ENCODE results near the gene CYB561D2. TPM values are rescaled to one million over a fixed set of nuclear protein-coding genes. Genes with fewer than 3 reads are reported as not detected.
A peak's percentile ranks its signal among the peaks of the same experiment; 100 is the strongest.

The CYB561D2 gene
- total and polyA plus RNA-seq, 2 donors (not counting 1 experiment from before 2014, with no cell fraction given): 39.5 to 78.9 TPM

DNA sequence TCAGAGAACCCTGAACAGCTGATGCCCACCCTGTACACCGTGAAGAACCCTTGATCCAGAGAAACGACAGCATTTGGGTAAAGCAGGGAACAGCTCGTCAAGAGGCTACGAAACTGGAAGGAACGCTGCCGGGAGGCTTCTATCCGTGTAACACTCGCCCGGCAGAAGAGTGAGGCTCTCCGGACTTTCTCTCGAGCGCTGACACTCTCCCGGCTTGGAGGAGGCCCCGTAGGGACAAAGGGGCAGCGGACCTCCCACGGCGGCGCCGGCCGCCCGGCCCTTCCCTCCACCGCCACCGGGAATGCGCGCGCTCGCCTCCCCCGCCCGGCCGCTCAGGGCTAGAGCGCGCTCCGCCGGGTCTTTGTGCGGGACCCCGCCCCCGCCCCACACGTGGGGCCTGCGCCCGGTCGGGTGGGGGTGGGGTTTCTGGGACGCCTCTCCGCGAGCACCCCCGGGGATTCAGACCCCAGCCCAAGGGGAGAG, 29.8 kb upstream of the CYB561D2 start:
- H3K27me3 Mint-ChIP-seq: no peaks in the 10 kb centered on the region
- no peaks in the 10 kb centered on the region for H4K20me1 ChIP-seq (ENCODE audit: control insufficient read depth, insufficient read depth, low read length, poor library complexity, severe bottlenecking)
- ChIA-PET POLR2A (interaction anchor here (0.6 to 2.3 kb wide), 6 partner anchors 16 to 1736 kb away, joined by 3 to 24 read pairs (median 6); partner anchors contain the start of genes HYAL3, IFRD2 and NAA80), CTCF (interaction anchor here (0.7 to 1.1 kb wide), 8 partner anchors 16 to 289 kb away, joined by 3 to 9 read pairs (median 3); partner anchors contain the start of genes CYB561D2, HYAL3, IFRD2 and NAA80)
- DNase-seq (no peak), ATAC-seq (ENCODE audit: low read depth) (peak; percentile 66)
- WGBS (ENCODE audit: insufficient coverage): under 1% methylated on average over 45 of the region's 45 CpGs
- peaks cover 0 to 3% (median 0%) of the 10 kb centered on the region in 3 donors for H3K9me3 ChIP-seq (ENCODE audit: control extremely low read depth in 1 of 3, control insufficient read depth in 2 of 3, insufficient read depth in 1 of 3, low read length in 2 of 3)
- peak overlapping the region; percentile 99 for H2AFZ ChIP-seq (ENCODE audit: insufficient read depth, low read depth, low read length, poor library complexity, severe bottlenecking)
- H3K4me1 ChIP-seq (ENCODE audit: control insufficient read depth in 2 of 2, insufficient read depth in 2 of 2, low read length in 2 of 2): peaks cover 25 to 62% of the 10 kb centered on the region in 2 donors
- H3K4me2 ChIP-seq (replicated peaks; ENCODE audit: low read depth, low read length, poor library complexity, severe bottlenecking): peak overlapping the region; percentile 95
- H3K79me2 ChIP-seq (ENCODE audit: control insufficient read depth, insufficient read depth, low read length): peaks cover 1% of the 10 kb centered on the region
- peak overlapping the region; percentile 98 for H3K4me3 Mint-ChIP-seq
- intact Hi-C loops (cut with micrococcal nuclease): loop anchor here (1.0 to 5.0 kb wide), 6 partner anchors 16 to 126 kb away; partner anchors contain the start of genes GNAI2, HYAL3, IFRD2 and NAA80
- H3K27ac Mint-ChIP-seq: peak overlapping the region; percentile 92
- H3K9ac ChIP-seq (ENCODE audit: low read length): peak overlapping the region; percentile 96
- H3K4me1 Mint-ChIP-seq: peaks cover 53% of the 10 kb centered on the region
- peak overlapping the region; percentile 27 to 96 for H3K27ac ChIP-seq (ENCODE audit: low read length in 2 of 2)
- no peaks in the 10 kb centered on the region for H3K9me3 Mint-ChIP-seq (ENCODE audit: insufficient read depth)
- H3K4me3 ChIP-seq (ENCODE audit: control extremely low read depth in 1 of 5, extremely low read depth in 1 of 5, insufficient read depth in 1 of 5, low read depth in 2 of 5, low read length in 4 of 5): peak overlapping the region; percentile 65 to 95 (median 80)
- H3K27me3 ChIP-seq (replicated peaks in 1 of 4; ENCODE audit: control extremely low read depth in 1 of 4, control insufficient read depth in 3 of 4, insufficient read depth in 4 of 4, low read length in 3 of 4): no peaks in the 10 kb centered on the region
- TF ChIP-seq EZH2 (IDR thresholded peaks at IDR 0.05; ENCODE audit: borderline replicate concordance, insufficient read depth, low read depth, low read length, poor library complexity, severe bottlenecking) (no peak), CTCF (IDR thresholded peaks at IDR 0.05) (no peak)
- peaks cover 0 to 11% of the 10 kb centered on the region in 2 experiments for H3K36me3 ChIP-seq (replicated peaks in 1 of 2; ENCODE audit: control extremely low read depth in 1 of 2, control insufficient read depth in 1 of 2, extremely low read depth in 1 of 2, insufficient read depth in 2 of 2, low read length in 1 of 2)

Data from B cell (primary cell).